Measurements from ENCODE around the gene USH2A. TPM values are rescaled to one million over a fixed set of nuclear protein-coding genes. Genes with fewer than 3 reads are reported as not detected.

The USH2A gene
- total RNA-seq, 4 donors from 2014 or later = under 0.01 to 1.9 (median under 0.01) TPM

GRCh38 chr1:216057947-216058346, 365.3 kb downstream of the USH2A start:
- Histone ChIP-seq H3K4me3 (no peak overlapping the region), H3K27ac (replicated peaks in 1 of 4) (no peak overlapping the region), H3K4me1 (peaks cover 0 to 9% (median 9%) of the 10 kb centered on the region in 4 donors), H3K36me3 (no peaks in the 10 kb centered on the region), H3K9me3 (no peaks in the 10 kb centered on the region), H3K27me3 (no peaks in the 10 kb centered on the region)
- no peak for DNase-seq (ENCODE audit: extremely low spot score)
- 97% methylated on average over 4 of the region's 4 CpGs for WGBS
- TF ChIP-seq POLR2AphosphoS5 (IDR thresholded peaks at IDR 0.05) (no peak), CTCF (IDR thresholded peaks at IDR 0.05) (no peak), POLR2A (IDR thresholded peaks at IDR 0.05; ENCODE audit: low read depth) (no peak), EP300 (IDR thresholded peaks at IDR 0.05) (no peak)
- intact Hi-C loops (cut with DNase I) = no loop called here

- intact Hi-C loops (cut with DNase I) = no loop called here
- Histone ChIP-seq H3K36me3 (no peaks in the 10 kb centered on the region), H3K27ac (replicated peaks in 1 of 4) (no peak overlapping the region), H3K4me3 (no peak overlapping the region), H3K9me3 (no peaks in the 10 kb centered on the region), H3K27me3 (no peaks in the 10 kb centered on the region), H3K4me1 (peaks cover 0 to 9% (median 9%) of the 10 kb centered on the region in 4 donors)
- DNase-seq (ENCODE audit: extremely low spot score) = no peak
- 17% methylated on average over 1 of the region's 1 CpG for WGBS
- TF ChIP-seq POLR2A (IDR thresholded peaks at IDR 0.05; ENCODE audit: low read depth) = no peak
- TF ChIP-seq CTCF (IDR thresholded peaks at IDR 0.05) = no peak
- no peak for TF ChIP-seq POLR2AphosphoS5 (IDR thresholded peaks at IDR 0.05)
- TF ChIP-seq EP300 (IDR thresholded peaks at IDR 0.05) = no peak
These were observed 366.2 kb downstream of the USH2A start for GRCh38 chr1:216057063-216057462.

- no peaks in the 10 kb centered on the region for H3K9me3 ChIP-seq
- intact Hi-C loops (cut with DNase I) = no loop called here
- no peak overlapping the region for H3K27ac ChIP-seq (replicated peaks in 1 of 4)
- no peaks in the 10 kb centered on the region for H3K27me3 ChIP-seq
- TF ChIP-seq POLR2A (IDR thresholded peaks at IDR 0.05; ENCODE audit: low read depth) = no peak
- no peak for TF ChIP-seq EP300 (IDR thresholded peaks at IDR 0.05)
- no peak for TF ChIP-seq POLR2AphosphoS5 (IDR thresholded peaks at IDR 0.05)
- no peak for TF ChIP-seq CTCF (IDR thresholded peaks at IDR 0.05)
- 38% methylated on average over 1 of the region's 1 CpG for WGBS
- no peak overlapping the region for H3K4me3 ChIP-seq
- no peaks in the 10 kb centered on the region for H3K36me3 ChIP-seq
- peaks cover 0 to 9% (median 9%) of the 10 kb centered on the region in 4 donors for H3K4me1 ChIP-seq
- no peak for DNase-seq (ENCODE audit: extremely low spot score)
These were observed 368.2 kb downstream of the USH2A start for GRCh38 chr1:216055004-216055403.

- no peak overlapping the region for H3K4me3 ChIP-seq
- no peak for DNase-seq (ENCODE audit: extremely low spot score)
- H3K36me3 ChIP-seq = no peaks in the 10 kb centered on the region
- WGBS = 42% methylated on average over 7 of the region's 7 CpGs
- TF ChIP-seq CTCF (IDR thresholded peaks at IDR 0.05) = no peak
- TF ChIP-seq EP300 (IDR thresholded peaks at IDR 0.05) = no peak
- no peak for TF ChIP-seq POLR2A (IDR thresholded peaks at IDR 0.05; ENCODE audit: low read depth)
- no peak for TF ChIP-seq POLR2AphosphoS5 (IDR thresholded peaks at IDR 0.05)
- peaks cover 0 to 9% (median 9%) of the 10 kb centered on the region in 4 donors for H3K4me1 ChIP-seq
- H3K27ac ChIP-seq (replicated peaks in 1 of 4) = no peak overlapping the region
- intact Hi-C loops (cut with DNase I) = no loop called here
- no peaks in the 10 kb centered on the region for H3K9me3 ChIP-seq
- H3K27me3 ChIP-seq = no peaks in the 10 kb centered on the region
These were observed 368.6 kb downstream of the USH2A start for GRCh38 chr1:216054600-216054999.

- Histone ChIP-seq H3K27me3 (no peaks in the 10 kb centered on the region), H3K36me3 (no peaks in the 10 kb centered on the region), H3K4me1 (peaks cover 0 to 9% (median 9%) of the 10 kb centered on the region in 4 donors), H3K4me3 (no peak overlapping the region), H3K9me3 (no peaks in the 10 kb centered on the region), H3K27ac (replicated peaks in 1 of 4) (no peak overlapping the region)
- DNase-seq (ENCODE audit: extremely low spot score) = no peak
- WGBS = 82% methylated on average over 3 of the region's 3 CpGs
- TF ChIP-seq CTCF (IDR thresholded peaks at IDR 0.05) (no peak), POLR2AphosphoS5 (IDR thresholded peaks at IDR 0.05) (no peak), POLR2A (IDR thresholded peaks at IDR 0.05; ENCODE audit: low read depth) (no peak), EP300 (IDR thresholded peaks at IDR 0.05) (no peak)
- intact Hi-C loops (cut with DNase I) = no loop called here
These were observed 372.2 kb downstream of the USH2A start for GRCh38 chr1:216051071-216051470.
